H9 (cell line): ENCODE data around the gene CERKL. TPM values are rescaled to one million over a fixed set of nuclear protein-coding genes. Genes with fewer than 3 reads are reported as not detected.

Experiments
- DNase-seq: peaks from one replicate; pipeline ENCODE4 v3.0.0-alpha.2; 2017
- H2AFZ ChIP-seq: one replicate; pipeline ENCODE4 v1.6.1; 2013; ENCODE audit warnings: mild to moderate bottlenecking, low read length, control low read depth, moderate library complexity
- H2AK5ac ChIP-seq: 2 replicates; pipeline ENCODE4 v1.6.1; 2013; ENCODE audit warnings: low read length, control low read depth, mixed read lengths; ENCODE audit not compliant: insufficient read length
- H2BK120ac ChIP-seq: one replicate; pipeline ENCODE4 v1.6.1; 2013; ENCODE audit warnings: low read depth, mild to moderate bottlenecking, low read length, control low read depth, inconsistent platforms; ENCODE audit not compliant: poor library complexity, severe bottlenecking
- H2BK12ac ChIP-seq: 2 replicates; pipeline ENCODE4 v1.6.1; 2013; ENCODE audit warnings: low read length, control low read depth, mixed read lengths, low read depth; ENCODE audit not compliant: insufficient read length
- H2BK15ac ChIP-seq: 2 replicates; pipeline ENCODE4 v1.6.1; 2013; ENCODE audit warnings: low read depth, low read length, control low read depth
- H2BK20ac ChIP-seq: one replicate; pipeline ENCODE4 v1.6.1; 2013; ENCODE audit warnings: low read depth, mild to moderate bottlenecking, low read length, control low read depth, inconsistent platforms; ENCODE audit not compliant: poor library complexity, severe bottlenecking
- H2BK5ac ChIP-seq: 2 replicates; pipeline ENCODE4 v1.6.1; 2013; ENCODE audit warnings: low read length, control low read depth, mixed read lengths; ENCODE audit not compliant: insufficient read length
- H3K14ac ChIP-seq: 2 replicates; pipeline ENCODE4 v1.6.1; 2013; ENCODE audit warnings: low read length, control low read depth; ENCODE audit not compliant: insufficient read depth
- H3K18ac ChIP-seq: 2 replicates; pipeline ENCODE4 v1.6.1; 2013; ENCODE audit warnings: low read depth, mild to moderate bottlenecking, mixed read lengths, low read length, control low read depth; ENCODE audit not compliant: insufficient read length
- H3K23ac ChIP-seq: 2 replicates; pipeline ENCODE4 v1.6.1; 2013; ENCODE audit warnings: low read length, control low read depth, mixed read lengths, low read depth; ENCODE audit not compliant: insufficient read length
- H3K23me2 ChIP-seq: 2 replicates; pipeline ENCODE4 v1.6.1; 2013; ENCODE audit warnings: low read depth, mild to moderate bottlenecking, mixed read lengths, low read length, control low read depth; ENCODE audit not compliant: insufficient read length, poor library complexity, severe bottlenecking
- H3K27ac ChIP-seq: 2 replicates; pipeline ENCODE4 v1.5.1; 2013; ENCODE audit warnings: low read length, control low read depth, mixed read lengths, low read depth; ENCODE audit not compliant: insufficient read length
- H3K27me3 ChIP-seq: 2 replicates; pipeline ENCODE4 v1.6.1; 2013; ENCODE audit warnings: low read length, control low read depth, inconsistent platforms; ENCODE audit not compliant: insufficient read depth
- H3K4ac ChIP-seq: 2 replicates; pipeline ENCODE4 v1.6.1; 2013; ENCODE audit warnings: low read depth, mild to moderate bottlenecking, control low read depth, inconsistent platforms, low read length, moderate library complexity
- H3K4me1 ChIP-seq: 2 replicates; pipeline ENCODE4 v1.6.1; 2013; ENCODE audit warnings: low read length, control low read depth, inconsistent platforms; ENCODE audit not compliant: insufficient read depth
- H3K4me2 ChIP-seq: 2 replicates; pipeline ENCODE4 v1.6.1; 2013; ENCODE audit warnings: low read length, control low read depth, mixed read lengths; ENCODE audit not compliant: insufficient read length, insufficient read depth
- H3K56ac ChIP-seq: 2 replicates; pipeline ENCODE4 v1.6.1; 2013; ENCODE audit warnings: low read depth, mild to moderate bottlenecking, mixed read lengths, low read length, control low read depth; ENCODE audit not compliant: insufficient read length
- H3K79me1 ChIP-seq: 2 replicates; pipeline ENCODE4 v1.6.1; 2013; ENCODE audit warnings: low read depth, mild to moderate bottlenecking, moderate library complexity, low read length, control low read depth, inconsistent platforms; ENCODE audit not compliant: insufficient read depth, poor library complexity, severe bottlenecking
- H3K79me2 ChIP-seq: 2 replicates; pipeline ENCODE4 v1.6.1; 2013; ENCODE audit warnings: low read length, control low read depth, inconsistent platforms; ENCODE audit not compliant: insufficient read depth
- H3K9ac ChIP-seq: 2 replicates; pipeline ENCODE4 v1.6.1; 2013; ENCODE audit warnings: low read length, control low read depth, mixed read lengths; ENCODE audit not compliant: insufficient read length; ENCODE audit errors: extremely low read depth
- H3K9me3 ChIP-seq: one replicate; pipeline ENCODE4 v1.6.1; 2013; ENCODE audit warnings: low read depth, low read length, inconsistent platforms; ENCODE audit not compliant: control insufficient read depth
- H3T11ph ChIP-seq: one replicate; pipeline ENCODE4 v1.6.1; 2013; ENCODE audit warnings: mild to moderate bottlenecking, low read length, control low read depth, inconsistent platforms
- H4K20me1 ChIP-seq: one replicate; pipeline ENCODE4 v1.6.1; 2013; ENCODE audit not compliant: control insufficient read depth, insufficient read length, insufficient read depth
- H4K5ac ChIP-seq: 2 replicates; pipeline ENCODE4 v1.6.1; 2013; ENCODE audit warnings: low read depth, mild to moderate bottlenecking, mixed read lengths, low read length, control low read depth; ENCODE audit not compliant: insufficient read length
- H4K8ac ChIP-seq: replicated peaks from 2 replicates; pipeline ENCODE4 v1.6.1; 2013; ENCODE audit warnings: low read length, control low read depth, mixed read lengths, low read depth; ENCODE audit not compliant: insufficient read length
- H4K91ac ChIP-seq: 2 replicates; pipeline ENCODE4 v1.6.1; 2013; ENCODE audit warnings: low read depth, mild to moderate bottlenecking, moderate library complexity, mixed read lengths, low read length, control low read depth; ENCODE audit not compliant: insufficient read length
- H3K27ac Mint-ChIP-seq, 3 experiments: 2 replicates in 2 of 3; 3 replicates in 1 of 3; pipeline ENCODE4 v1.8.0; 2020 to 2021; ENCODE audit warnings: mixed read lengths in 3 of 3, mild to moderate bottlenecking in 1 of 3, moderate library complexity in 1 of 3
- H3K27me3 Mint-ChIP-seq: 2 replicates; pipeline ENCODE4 v1.8.0; 2021; ENCODE audit warnings: low read depth, mild to moderate bottlenecking, moderate library complexity, mixed read lengths
- H3K36me3 Mint-ChIP-seq, 3 experiments: 2 replicates in 2 of 3; 3 replicates in 1 of 3; pipeline ENCODE4 v1.8.0; 2020 to 2021; ENCODE audit warnings: low read depth in 3 of 3, mixed read lengths in 3 of 3; ENCODE audit not compliant: insufficient read depth in 1 of 3
- H3K4me1 Mint-ChIP-seq, 2 experiments: 2 replicates each; pipeline ENCODE4 v1.8.0; 2020; ENCODE audit warnings: mixed read lengths in 2 of 2
- H3K4me3 Mint-ChIP-seq, 2 experiments: 2 replicates in 1 of 2; 3 replicates in 1 of 2; pipeline ENCODE4 v1.8.0; 2020 to 2021; ENCODE audit warnings: mild to moderate bottlenecking in 2 of 2, mixed read lengths in 2 of 2, moderate library complexity in 1 of 2
- H3K9me3 Mint-ChIP-seq, 2 experiments: 2 replicates in 1 of 2; 3 replicates in 1 of 2; pipeline ENCODE4 v1.8.0; 2020; ENCODE audit warnings: mild to moderate bottlenecking in 2 of 2, mixed read lengths in 2 of 2, moderate library complexity in 1 of 2
- CTCF ChIP-seq: fragments of 200-600 bp; sonication (generic); conservative IDR thresholded peaks from 3 replicates; pipeline ENCODE4 v1.8.0; 2021; ENCODE audit warnings: antibody characterized with exemption, mild to moderate bottlenecking
- WGBS: extraction: QIAGEN DNeasy Blood & Tissue Kit; methylation state at CpG from one replicate; pipeline ENCODE4 v1.1.7; 2013; ENCODE audit warnings: missing lambda C conversion rate, low lambda C conversion rate, mixed read lengths; ENCODE audit not compliant: insufficient read length; ENCODE audit errors: extremely low coverage; 5-methylcytosine and 5-hydroxymethylcytosine counted together
- total RNA-seq: library from RNA; stranded (reverse); gene quantifications from 2 replicates; pipeline ENCODE4 v1.2.1, GENCODE V29; 2021

CERKL gene
- total RNA-seq, 1 experiment from 2014 or later = not detected

DNA sequence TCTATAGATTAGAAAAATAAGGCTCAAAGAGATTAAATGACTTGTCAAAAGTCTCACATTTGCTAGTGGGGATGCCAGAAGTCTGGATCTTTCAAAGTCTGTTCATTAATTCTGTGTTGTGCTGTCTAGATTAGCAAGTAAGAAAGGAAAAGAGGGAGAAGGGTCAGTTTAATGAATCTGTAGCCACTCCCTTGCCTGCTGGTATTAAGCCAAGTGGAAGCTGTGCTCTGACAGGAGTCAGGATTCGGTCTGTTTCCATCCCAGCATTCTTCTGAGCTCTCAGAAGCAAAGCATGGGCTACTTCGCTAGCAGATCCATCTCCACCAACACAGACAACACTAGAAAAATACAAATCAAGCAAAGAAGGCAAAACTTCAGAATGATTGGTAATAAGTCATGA lies 98.5 kb downstream of the CERKL start:
- Histone ChIP-seq H3K23ac (no peak overlapping the region), H2AFZ (no peak overlapping the region), H2BK20ac (no peak overlapping the region), H3K27me3 (no peaks in the 10 kb centered on the region), H3K9me3 (no peaks in the 10 kb centered on the region), H3K9ac (no peak overlapping the region), H2AK5ac (no peak overlapping the region), H4K91ac (no peak overlapping the region), H3K27ac (no peak overlapping the region), H3K79me1 (no peaks in the 10 kb centered on the region), H2BK120ac (no peak overlapping the region), H2BK5ac (no peak overlapping the region), H2BK12ac (no peak overlapping the region), H3K4me1 (peaks cover 2% of the 10 kb centered on the region; the same call in 1 of the 2 replicates), H3K56ac (no peak overlapping the region), H3T11ph (no peak overlapping the region), H4K5ac (no peak overlapping the region), H3K4me2 (no peak overlapping the region), H3K79me2 (no peaks in the 10 kb centered on the region), H4K8ac (no peak overlapping the region), H2BK15ac (no peak overlapping the region), H3K4ac (no peak overlapping the region), H4K20me1 (no peaks in the 10 kb centered on the region), H3K14ac (no peak overlapping the region), H3K18ac (no peak overlapping the region), H3K23me2 (no peaks in the 10 kb centered on the region)
- no peak for TF ChIP-seq CTCF
- H3K36me3 Mint-ChIP-seq = no peaks in the 10 kb centered on the region
- no peak overlapping the region for H3K27ac Mint-ChIP-seq
- H3K9me3 Mint-ChIP-seq = peaks cover 0 to 4% of the 10 kb centered on the region in 2 experiments; a peak in 2 of 5 replicates
- DNase-seq = no peak
- H3K4me3 Mint-ChIP-seq = no peak overlapping the region
- WGBS = no CpG with 5 or more reads among the region's 2 CpGs
- no peaks in the 10 kb centered on the region for H3K27me3 Mint-ChIP-seq
- H3K4me1 Mint-ChIP-seq = peaks cover 4 to 7% of the 10 kb centered on the region in 2 experiments
